IMR-90 (cell line): ENCODE data around the gene GAD2. TPM values are rescaled to one million over a fixed set of nuclear protein-coding genes. Genes with fewer than 3 reads are reported as not detected.

Experiments used
- ATAC-seq: fragments of 200-7000 bp; cut with Tn5 transposase; 2 replicates; pipeline ENCODE4 v1.9.1; 2020; ENCODE audit warnings: low read depth, mild to moderate bottlenecking, moderate library complexity
- BruUV-seq: library from RNA; stranded (reverse); fragments of 400-500 nt; replicated peaks from 2 replicates; lab custom pipeline; 2021; lab: Mats Ljungman, UMichigan
- CTCF ChIA-PET: fragments of 300-600 bp; formaldehyde crosslinking; extraction: SDS; loops from one replicate; lab custom pipeline; 2021; ENCODE audit warnings: antibody characterized with exemption; lab: Yijun Ruan, JAX
- POLR2A ChIA-PET: fragments of 300-600 bp; sonication (Branson Sonifier 250); formaldehyde crosslinking; loops from one replicate; lab custom pipeline; 2022; ENCODE audit warnings: antibody characterized with exemption; ENCODE audit not compliant: unreplicated experiment; lab: Charles Lee
- DNase-seq: peaks from one replicate; pipeline ENCODE4 v3.0.0; 2013
- H2AFZ ChIP-seq: replicated peaks from 2 replicates; pipeline ENCODE3; 2013; ENCODE audit warnings: low read length, mild to moderate bottlenecking; ENCODE audit not compliant: poor library complexity
- H2AK5ac ChIP-seq: 2 replicates; pipeline ENCODE4 v1.6.1; 2013; ENCODE audit warnings: low read depth, low read length, inconsistent platforms
- H2AK9ac ChIP-seq: replicated peaks from 2 replicates; pipeline ENCODE3; 2013; ENCODE audit warnings: mild to moderate bottlenecking, low read depth, low read length, moderate library complexity; ENCODE audit not compliant: poor library complexity
- H2BK120ac ChIP-seq: 2 replicates; pipeline ENCODE4 v1.6.1; 2013; ENCODE audit warnings: low read depth, low read length, inconsistent platforms
- H2BK15ac ChIP-seq: 3 replicates; pipeline ENCODE4 v1.6.1; 2013; ENCODE audit warnings: low read depth, low read length, inconsistent platforms
- H2BK20ac ChIP-seq: 2 replicates; pipeline ENCODE4 v1.6.1; 2013; ENCODE audit warnings: low read depth, mild to moderate bottlenecking, inconsistent platforms, low read length, moderate library complexity
- H2BK5ac ChIP-seq: 2 replicates; pipeline ENCODE4 v1.6.1; 2013; ENCODE audit warnings: mild to moderate bottlenecking, low read depth, low read length, inconsistent platforms; ENCODE audit not compliant: poor library complexity, severe bottlenecking
- H3K14ac ChIP-seq: replicated peaks from 2 replicates; pipeline ENCODE4 v1.6.1; 2013; ENCODE audit warnings: low read depth, low read length, inconsistent platforms
- H3K18ac ChIP-seq: 2 replicates; pipeline ENCODE4 v1.6.1; 2013; ENCODE audit warnings: low read depth, low read length, control low read depth
- H3K23ac ChIP-seq: 2 replicates; pipeline ENCODE4 v1.6.1; 2013; ENCODE audit warnings: low read depth, low read length, inconsistent platforms
- H3K27ac ChIP-seq: 2 replicates; pipeline ENCODE4 v1.5.1; 2013; ENCODE audit warnings: mild to moderate bottlenecking, control low read depth, low read length; ENCODE audit not compliant: insufficient read depth
- H3K27me3 ChIP-seq: 2 replicates; pipeline ENCODE4 v1.6.1; 2013; ENCODE audit warnings: low read length; ENCODE audit not compliant: control insufficient read depth, insufficient read depth
- H3K36me3 ChIP-seq: 2 replicates; pipeline ENCODE4 v1.6.1; 2013; ENCODE audit warnings: low read length, mixed read lengths; ENCODE audit not compliant: control insufficient read depth, insufficient read depth
- H3K4ac ChIP-seq: 2 replicates; pipeline ENCODE4 v1.6.1; 2013; ENCODE audit warnings: low read depth, low read length, inconsistent platforms
- H3K4me1 ChIP-seq: 2 replicates; pipeline ENCODE4 v1.6.1; 2013; ENCODE audit warnings: low read length, mixed read lengths; ENCODE audit not compliant: control insufficient read depth, insufficient read depth
- H3K4me2 ChIP-seq: 2 replicates; pipeline ENCODE4 v1.6.1; 2013; ENCODE audit warnings: low read depth, mild to moderate bottlenecking, control low read depth, low read length, moderate library complexity
- H3K4me3 ChIP-seq: 2 replicates; pipeline ENCODE4 v1.5.1; 2013; ENCODE audit warnings: low read depth, mild to moderate bottlenecking, control low read depth, low read length, moderate library complexity; ENCODE audit not compliant: insufficient read depth
- H3K56ac ChIP-seq: 2 replicates; pipeline ENCODE4 v1.6.1; 2013; ENCODE audit warnings: low read length, inconsistent platforms; ENCODE audit not compliant: insufficient read depth; ENCODE audit errors: extremely low read depth
- H3K79me1 ChIP-seq, 2 experiments: 2 replicates each; pipeline ENCODE4 v1.6.1; 2013; ENCODE audit warnings: low read length in 2 of 2, inconsistent platforms in 1 of 2, low read depth in 1 of 2
- H3K9ac ChIP-seq: 2 replicates; pipeline ENCODE4 v1.6.1; 2013; ENCODE audit warnings: low read depth, low read length, control low read depth
- H3K9me1 ChIP-seq: 2 replicates; pipeline ENCODE4 v1.6.1; 2013; ENCODE audit warnings: low read length, inconsistent platforms; ENCODE audit not compliant: insufficient read depth
- H3K9me3 ChIP-seq: 2 replicates; pipeline ENCODE4 v1.6.1; 2013; ENCODE audit warnings: low read length; ENCODE audit not compliant: control insufficient read depth, insufficient read depth
- H4K20me1 ChIP-seq: 2 replicates; pipeline ENCODE4 v1.6.1; 2013; ENCODE audit warnings: low read length, inconsistent platforms; ENCODE audit not compliant: insufficient read depth
- H4K5ac ChIP-seq: 2 replicates; pipeline ENCODE4 v1.6.1; 2013; ENCODE audit warnings: mild to moderate bottlenecking, low read depth, low read length, control low read depth
- H4K8ac ChIP-seq, 2 experiments: 2 replicates each; pipeline ENCODE4 v1.6.1; 2013; ENCODE audit warnings: low read depth in 2 of 2, low read length in 2 of 2, control low read depth in 1 of 2, inconsistent platforms in 1 of 2
- H4K91ac ChIP-seq: 2 replicates; pipeline ENCODE4 v1.6.1; 2013; ENCODE audit warnings: low read depth, low read length, inconsistent platforms; ENCODE audit not compliant: insufficient read depth
- BHLHE40 ChIP-seq: fragments of 150-350 bp; IDR thresholded peaks from 2 replicates; pipeline ENCODE4 v1.6.1; 2016; ENCODE audit warnings: mild to moderate bottlenecking, low read depth, low read length
- CEBPB ChIP-seq: IDR thresholded peaks from 2 replicates; pipeline ENCODE4 v1.6.1; 2012; ENCODE audit warnings: low read depth, low read length, improper control_type of control experiment
- CHD1 ChIP-seq: IDR thresholded peaks from 2 replicates; pipeline ENCODE4 v1.6.1; 2012; ENCODE audit warnings: low read depth, low read length, improper control_type of control experiment
- FOS ChIP-seq: fragments of 150-350 bp; IDR thresholded peaks from 2 replicates; pipeline ENCODE4 v1.6.1; 2016; ENCODE audit warnings: low read depth, low read length
- MAFK ChIP-seq: IDR thresholded peaks from 2 replicates; pipeline ENCODE4 v1.6.1; 2012; ENCODE audit warnings: low read depth, low read length, improper control_type of control experiment
- MAZ ChIP-seq: IDR thresholded peaks from 2 replicates; pipeline ENCODE4 v1.6.1; 2012; ENCODE audit warnings: low read depth, mild to moderate bottlenecking, low read length, improper control_type of control experiment, moderate library complexity, borderline replicate concordance
- MXI1 ChIP-seq: IDR thresholded peaks from 2 replicates; pipeline ENCODE4 v1.6.1; 2012; ENCODE audit warnings: low read depth, mild to moderate bottlenecking, low read length, moderate library complexity, borderline replicate concordance
- NFE2L2 ChIP-seq: fragments of 150-350 bp; IDR thresholded peaks from 2 replicates; pipeline ENCODE4 v1.6.1; 2016; ENCODE audit warnings: low read depth, mild to moderate bottlenecking, low read length
- POLR2A ChIP-seq: IDR thresholded peaks from 2 replicates; pipeline ENCODE4 v1.6.1; 2012; ENCODE audit warnings: mild to moderate bottlenecking, low read depth, low read length
- RAD21 ChIP-seq: IDR thresholded peaks from 2 replicates; pipeline ENCODE4 v1.6.1; 2012; ENCODE audit warnings: low read length, improper control_type of control experiment
- RCOR1 ChIP-seq: IDR thresholded peaks from 2 replicates; pipeline ENCODE4 v1.6.1; 2012; ENCODE audit warnings: mild to moderate bottlenecking, low read length, improper control_type of control experiment; ENCODE audit not compliant: insufficient replicate concordance
- RFX5 ChIP-seq: IDR thresholded peaks from 2 replicates; pipeline ENCODE4 v1.8.0; 2012; ENCODE audit warnings: low read depth, mild to moderate bottlenecking, low read length, moderate library complexity
- SMC3 ChIP-seq: fragments of 150-350 bp; IDR thresholded peaks from 2 replicates; pipeline ENCODE4 v1.6.1; 2016; ENCODE audit warnings: low read depth, mild to moderate bottlenecking, antibody characterized with exemption, low read length, moderate library complexity
- USF2 ChIP-seq: fragments of 150-350 bp; IDR thresholded peaks from 2 replicates; pipeline ENCODE4 v1.6.1; 2017; ENCODE audit warnings: mild to moderate bottlenecking, antibody characterized with exemption, low read length, low read depth
- WGBS, 2 experiments: methylation state at CpG; one replicate each; pipeline versions ENCODE4 v1.1.5 to v1.1.7; 2013; ENCODE audit warnings: missing lambda C conversion rate in 2 of 2; ENCODE audit not compliant: insufficient read length in 1 of 2; ENCODE audit errors: extremely low coverage in 2 of 2; 5-methylcytosine and 5-hydroxymethylcytosine counted together
- dilution Hi-C: fragments of 300-500 bp; cut with HindIII; formaldehyde crosslinking; loops from one replicate; pipeline ENCODE4 v1.14.3; 2018; ENCODE audit warnings: low sequenced_read_pairs; ENCODE audit not compliant: unreplicated experiment
- in situ Hi-C: fragments of 300-500 bp; cut with MboI; formaldehyde crosslinking; loops from 3 replicates; pipeline ENCODE4 v1.14.3; 2019; ENCODE audit warnings: low sequenced_read_pairs, inconsistent platforms, mixed read lengths
- intact Hi-C: fragments of 100-400 bp; cut with micrococcal nuclease; formaldehyde crosslinking; loops from 2 replicates; pipeline ENCODE4 v1.10.0; 2022
- polyA plus RNA-seq, 3 experiments: library from polyadenylated mRNA; depleted of rRNA; stranded (reverse); fragments of >200 nt; gene quantifications; 2 replicates each; pipeline ENCODE4 v1.2.3, GENCODE V29; 2012; ENCODE audit warnings: low replicate concordance in 1 of 3
- total RNA-seq: library from RNA; depleted of rRNA; stranded (reverse); fragments of >200 nt; gene quantifications from 2 replicates; pipeline ENCODE4 v1.2.3, GENCODE V29; 2012
- TF ChIP-seq, protein P1 (sequence below): fragments of 150-350 bp; IDR thresholded peaks from 2 replicates; pipeline ENCODE4 v1.6.1; 2016; ENCODE audit warnings: low read depth, mild to moderate bottlenecking, low read length, moderate library complexity, borderline replicate concordance
- TF ChIP-seq, protein P2 (sequence below): conservative IDR thresholded peaks from 2 replicates; pipeline ENCODE4 v1.5.1; 2012; ENCODE audit warnings: mild to moderate bottlenecking, low read depth, low read length, improper control_type of control experiment

GAD2 gene
- total and polyA plus RNA-seq, 2 of the 4 experiments (the other 2 are of a cell fraction) = not detected

GRCh38 chr10:26336979-26337378, 120.4 kb downstream of the GAD2 start:
- Histone ChIP-seq H4K20me1 (no peaks in the 10 kb centered on the region), H4K91ac (no peak overlapping the region), H2BK15ac (no peak overlapping the region), H3K9ac (no peak overlapping the region), H3K9me3 (peaks cover 6% of the 10 kb centered on the region), H3K4me1 (no peaks in the 10 kb centered on the region), H2AK5ac (no peak overlapping the region), H4K5ac (no peak overlapping the region), H3K56ac (no peak overlapping the region), H3K9me1 (no peaks in the 10 kb centered on the region), H3K4ac (no peak overlapping the region), H2BK20ac (no peak overlapping the region), H3K23ac (no peak overlapping the region), H3K4me3 (no peak overlapping the region), H3K27ac (no peak overlapping the region), H3K18ac (no peak overlapping the region), H3K79me1 (no peaks in the 10 kb centered on the region), H2AK9ac (no peak overlapping the region), H4K8ac (no peak overlapping the region), H3K36me3 (no peaks in the 10 kb centered on the region), H3K27me3 (no peaks in the 10 kb centered on the region), H3K14ac (no peak overlapping the region), H2BK5ac (no peak overlapping the region), H2AFZ (no peak overlapping the region), H2BK120ac (no peak overlapping the region), H3K4me2 (no peak overlapping the region)
- intact Hi-C loops (no loop called here), in situ Hi-C loops (no loop called here), dilution Hi-C loops (no loop called here)
- no TSS peak for BruUV-seq
- POLR2A ChIA-PET = no interaction called here
- TF ChIP-seq SMC3 = no peak
- no peak for TF ChIP-seq MAFK
- TF ChIP-seq, protein P1, sequence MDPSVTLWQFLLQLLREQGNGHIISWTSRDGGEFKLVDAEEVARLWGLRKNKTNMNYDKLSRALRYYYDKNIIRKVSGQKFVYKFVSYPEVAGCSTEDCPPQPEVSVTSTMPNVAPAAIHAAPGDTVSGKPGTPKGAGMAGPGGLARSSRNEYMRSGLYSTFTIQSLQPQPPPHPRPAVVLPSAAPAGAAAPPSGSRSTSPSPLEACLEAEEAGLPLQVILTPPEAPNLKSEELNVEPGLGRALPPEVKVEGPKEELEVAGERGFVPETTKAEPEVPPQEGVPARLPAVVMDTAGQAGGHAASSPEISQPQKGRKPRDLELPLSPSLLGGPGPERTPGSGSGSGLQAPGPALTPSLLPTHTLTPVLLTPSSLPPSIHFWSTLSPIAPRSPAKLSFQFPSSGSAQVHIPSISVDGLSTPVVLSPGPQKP = no peak
- no peak for TF ChIP-seq USF2
- TF ChIP-seq BHLHE40 = no peak
- TF ChIP-seq CHD1 = no peak
- TF ChIP-seq MAZ = no peak
- TF ChIP-seq MXI1 = no peak
- no peak for TF ChIP-seq RCOR1
- TF ChIP-seq FOS = no peak
- no peak for TF ChIP-seq RAD21
- TF ChIP-seq CEBPB = no peak
- no peak for TF ChIP-seq POLR2A
- no peak for TF ChIP-seq NFE2L2
- no peak for TF ChIP-seq RFX5
- TF ChIP-seq, protein P2, sequence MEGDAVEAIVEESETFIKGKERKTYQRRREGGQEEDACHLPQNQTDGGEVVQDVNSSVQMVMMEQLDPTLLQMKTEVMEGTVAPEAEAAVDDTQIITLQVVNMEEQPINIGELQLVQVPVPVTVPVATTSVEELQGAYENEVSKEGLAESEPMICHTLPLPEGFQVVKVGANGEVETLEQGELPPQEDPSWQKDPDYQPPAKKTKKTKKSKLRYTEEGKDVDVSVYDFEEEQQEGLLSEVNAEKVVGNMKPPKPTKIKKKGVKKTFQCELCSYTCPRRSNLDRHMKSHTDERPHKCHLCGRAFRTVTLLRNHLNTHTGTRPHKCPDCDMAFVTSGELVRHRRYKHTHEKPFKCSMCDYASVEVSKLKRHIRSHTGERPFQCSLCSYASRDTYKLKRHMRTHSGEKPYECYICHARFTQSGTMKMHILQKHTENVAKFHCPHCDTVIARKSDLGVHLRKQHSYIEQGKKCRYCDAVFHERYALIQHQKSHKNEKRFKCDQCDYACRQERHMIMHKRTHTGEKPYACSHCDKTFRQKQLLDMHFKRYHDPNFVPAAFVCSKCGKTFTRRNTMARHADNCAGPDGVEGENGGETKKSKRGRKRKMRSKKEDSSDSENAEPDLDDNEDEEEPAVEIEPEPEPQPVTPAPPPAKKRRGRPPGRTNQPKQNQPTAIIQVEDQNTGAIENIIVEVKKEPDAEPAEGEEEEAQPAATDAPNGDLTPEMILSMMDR = no peak
- CTCF ChIA-PET = no interaction called here
- no CpG with 5 or more reads among the region's 2 CpGs for WGBS, 2 experiments
- ATAC-seq (no peak), DNase-seq (no peak)
